GM19099 (cell line): ENCODE data around the gene ARPC2.
A peak's percentile ranks its signal among the peaks of the same experiment; 100 is the strongest.

Experiments used
- POLR2A ChIP-seq: IDR thresholded peaks from 3 replicates; pipeline ENCODE4 v1.6.1; 2011; ENCODE audit warnings: low read depth; ENCODE audit not compliant: insufficient read length; ENCODE audit errors: extremely low read depth

Gene ARPC2

GRCh38 chr2:218202266-218202665 is 14.7 kb upstream of the ARPC2 start:
- no peak for TF ChIP-seq POLR2A

GRCh38 chr2:218209078-218209477 is 7.9 kb upstream of the ARPC2 start:
- TF ChIP-seq POLR2A, result no peak

- no peak for TF ChIP-seq POLR2A
Measured at GRCh38 chr2:218214116-218214515, 2.9 kb upstream of the ARPC2 start.

- no peak for TF ChIP-seq POLR2A
Measured at GRCh38 chr2:218216336-218216673, 684 bp upstream of the ARPC2 start.

- peak; percentile 42 for TF ChIP-seq POLR2A
Measured at GRCh38 chr2:218217360-218218267, 625 bp downstream of the ARPC2 start.

- TF ChIP-seq POLR2A, result peak; percentile 54
Measured at GRCh38 chr2:218218268-218219185, 1.5 kb downstream of the ARPC2 start.

- no peak for TF ChIP-seq POLR2A
Measured at GRCh38 chr2:218219934-218220333, 2.9 kb downstream of the ARPC2 start.

- TF ChIP-seq POLR2A, result no peak
Measured at GRCh38 chr2:218221000-218221399, 4.0 kb downstream of the ARPC2 start.

- no peak for TF ChIP-seq POLR2A
Measured at GRCh38 chr2:218223046-218223445, 6.1 kb downstream of the ARPC2 start.

GRCh38 chr2:218224186-218224585 is 7.2 kb downstream of the ARPC2 start:
- TF ChIP-seq POLR2A, result no peak

- TF ChIP-seq POLR2A, result no peak
Measured at GRCh38 chr2:218226903-218227302, 9.9 kb downstream of the ARPC2 start.

- TF ChIP-seq POLR2A, result no peak
Measured at GRCh38 chr2:218228366-218229090, 11.5 kb downstream of the ARPC2 start.

- TF ChIP-seq POLR2A, result no peak
Measured at GRCh38 chr2:218229239-218229638, 12.2 kb downstream of the ARPC2 start.

- no peak for TF ChIP-seq POLR2A
Measured at GRCh38 chr2:218229851-218230250, 12.9 kb downstream of the ARPC2 start.

- TF ChIP-seq POLR2A, result no peak
Measured at GRCh38 chr2:218230882-218231281, 13.9 kb downstream of the ARPC2 start.
